Right ventricle myocardium superior (tissue), 1 donor: ENCODE data around the gene PRXL2A. TPM values are rescaled to one million over a fixed set of nuclear protein-coding genes. Genes with fewer than 3 reads are reported as not detected.
"Not testable (repeated sequence)": the region's sequence is repeated elsewhere in the genome, so short reads cannot be mapped to it uniquely, and the experiment has no call there.

Experiments used
- ATAC-seq: fragments of 200-7000 bp; cut with Tn5 transposase; one replicate; pipeline ENCODE4 v1.9.1; 2020; ENCODE audit warnings: mild to moderate bottlenecking; ENCODE audit not compliant: poor library complexity
- DNase-seq: peaks from one replicate; pipeline ENCODE4 v3.0.0-alpha.2; 2020
- intact Hi-C: fragments of 100-400 bp; cut with DNase I; formaldehyde crosslinking; loops from one replicate; pipeline ENCODE4 v1.11.2; 2022
- long read RNA-seq: library from polyadenylated mRNA; unstranded; transcript quantifications from one replicate; pipeline ENCODE4 v2.0.0, GENCODE V29; 2021
- total RNA-seq: library from RNA; stranded (reverse); fragmentation: NEBNext Ultra II Directional; extraction: Animal tissue kit (Norgen Biotek cat#: 25700); gene quantifications from one replicate; pipeline ENCODE4 v1.2.1, GENCODE V29; 2021
- donor health status: DM: no; HTN: yes; CAD: no; lungs with severe emphysema.

PRXL2A gene
- 110 TPM for total RNA-seq
- long read RNA-seq, full-length matches to known transcripts, result 188 of 209 reads
- long read RNA-seq, partial matches to known transcripts, result 0 of 209 reads
- long read RNA-seq, other reads (novel, unspliced or antisense), result 21 of 209 reads

DNA sequence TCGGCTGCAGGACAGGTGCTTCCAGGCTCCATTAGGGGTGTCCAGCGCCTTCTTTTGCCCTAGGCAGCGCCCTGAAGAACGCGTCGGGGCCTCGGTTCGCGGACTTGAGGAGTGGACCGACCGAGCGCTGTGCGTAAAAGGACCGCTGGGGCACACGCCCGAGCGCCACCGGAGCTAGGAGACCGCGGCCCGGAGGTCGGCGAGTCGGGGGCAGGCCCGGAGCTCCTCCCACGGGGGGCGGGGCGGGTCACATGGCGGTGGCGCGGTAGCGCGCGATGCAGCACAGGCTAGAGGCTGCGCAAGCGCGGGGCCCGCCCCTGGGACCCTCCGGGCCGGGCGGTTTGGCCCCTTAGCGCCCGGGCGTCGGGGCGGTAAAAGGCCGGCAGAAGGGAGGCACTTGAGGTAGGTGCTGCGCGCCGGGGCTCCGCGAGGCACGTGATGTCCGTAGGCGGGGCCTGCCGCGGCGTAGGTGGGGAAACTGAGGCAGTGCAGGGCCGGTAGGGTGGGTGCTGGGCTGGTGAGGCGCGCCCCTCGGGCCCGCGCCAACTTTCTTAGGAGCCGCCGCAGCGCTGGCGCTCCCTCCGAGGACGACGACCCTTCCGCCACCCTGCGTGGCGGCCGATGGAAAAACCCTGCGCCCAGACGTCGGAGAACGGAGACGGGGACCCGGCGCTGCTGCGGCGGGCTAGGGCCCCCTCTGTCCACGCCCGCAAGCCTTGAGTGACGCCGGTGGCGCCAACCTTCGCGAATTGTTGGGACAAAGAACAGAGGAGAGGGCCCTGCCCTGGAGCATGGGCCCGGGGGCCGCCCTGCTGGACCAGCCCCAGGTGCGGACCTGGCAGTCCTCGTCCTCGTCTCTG is at the start of gene PRXL2A:
Gene PRXL2A, plus strand, starts transcription at position 310 of the 860 bp plus-strand sequence. CDS start 11,917 bp downstream, outside the sequence.
- peak; percentile 96 for ATAC-seq
- intact Hi-C loops, result no loop called here

GRCh38 chr10:80358925-80359324 is 49.4 kb upstream of the PRXL2A start:
- ATAC-seq, intact Hi-C loops, DNase-seq: not testable (repeated sequence)

More for the DNA sequence above, at the start of gene PRXL2A:
- DNase-seq, result peak; percentile 93

GRCh38 chr10:80359644-80360043 is 48.7 kb upstream of the PRXL2A start:
- ATAC-seq, result no peak
- no peak for DNase-seq

DNA sequence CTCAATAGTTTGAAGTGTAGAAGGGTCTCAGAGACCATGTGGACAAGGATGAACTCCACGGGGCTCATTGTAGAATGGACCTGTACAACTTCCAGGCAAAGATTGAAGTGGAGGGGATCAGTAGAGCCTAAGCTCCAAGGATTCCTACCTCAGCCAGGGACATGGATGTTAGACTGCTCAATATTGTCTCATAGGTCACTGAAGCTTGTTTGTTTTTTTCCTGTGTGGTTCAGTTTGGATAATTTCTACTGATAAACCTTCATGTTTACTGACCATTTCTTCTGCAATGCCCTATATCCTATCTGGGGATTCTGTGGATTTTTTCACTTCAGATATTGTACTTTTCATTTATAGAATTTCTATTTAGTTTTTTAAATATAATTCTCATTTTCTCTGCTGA is 42.8 kb upstream of the PRXL2A start:
- intact Hi-C loops, result no loop called here
- no peak for DNase-seq

More at GRCh38 chr10:80359644-80360043, 48.7 kb upstream of the PRXL2A start:
- intact Hi-C loops, result no loop called here

GRCh38 chr10:80371467-80371866 is 36.9 kb upstream of the PRXL2A start:
- ATAC-seq (no peak), DNase-seq (no peak)
- intact Hi-C loops, result no loop called here

More for the DNA sequence above, 42.8 kb upstream of the PRXL2A start:
- no peak for ATAC-seq

DNA sequence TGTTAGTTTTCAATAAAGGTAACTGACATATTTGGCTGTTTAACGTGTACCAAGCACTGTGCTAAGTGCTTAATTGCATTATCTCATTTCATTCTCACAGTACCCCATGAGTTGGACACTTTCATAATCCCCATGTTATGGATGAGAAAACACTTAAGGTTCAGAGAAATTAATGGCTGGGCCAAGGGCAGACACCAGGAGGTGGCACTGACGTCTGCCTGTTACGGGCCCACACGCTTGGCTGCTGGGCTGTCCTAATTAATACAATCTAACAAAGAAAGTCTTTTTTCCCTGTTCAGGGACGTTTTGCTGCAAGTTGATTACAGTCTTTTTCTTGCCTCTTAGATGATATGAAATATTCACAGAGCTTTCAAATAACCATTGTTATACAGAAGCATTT is 35.7 kb upstream of the PRXL2A start:
- no peak for ATAC-seq
- intact Hi-C loops, result no loop called here
- DNase-seq, result no peak

GRCh38 chr10:80373502-80373901 is 34.8 kb upstream of the PRXL2A start:
- DNase-seq (no peak), ATAC-seq (no peak)
- intact Hi-C loops, result no loop called here

DNA sequence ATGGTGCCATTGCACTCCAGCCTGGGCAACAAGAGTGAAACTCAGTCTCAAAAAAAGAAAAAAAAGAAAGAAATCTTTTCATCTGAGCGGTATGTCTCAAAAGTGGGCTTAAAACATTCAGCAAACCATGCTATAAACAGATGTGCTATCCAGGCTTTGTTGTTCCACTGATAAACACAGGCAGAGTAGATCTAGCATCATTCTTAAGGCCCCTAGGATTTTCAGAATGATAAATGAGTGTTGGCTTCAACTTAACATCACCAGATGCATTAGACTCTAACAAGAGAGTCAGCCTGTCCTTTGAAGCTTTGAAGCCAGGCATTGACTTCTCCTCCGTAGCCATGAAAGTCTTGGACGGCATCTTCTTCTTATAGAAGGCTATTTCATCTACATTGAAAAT is 28.6 kb upstream of the PRXL2A start:
- intact Hi-C loops, result loop anchor here (5.0 kb wide), 1 partner anchor 123 kb away; no protein-coding TSS in a partner anchor
- no peak for DNase-seq
- no peak for ATAC-seq

GRCh38 chr10:80380185-80380584 is 28.2 kb upstream of the PRXL2A start:
- ATAC-seq (no peak), DNase-seq (no peak)
- intact Hi-C loops, result loop anchor here (5.0 kb wide), 1 partner anchor 122 kb away; no protein-coding TSS in a partner anchor

DNA sequence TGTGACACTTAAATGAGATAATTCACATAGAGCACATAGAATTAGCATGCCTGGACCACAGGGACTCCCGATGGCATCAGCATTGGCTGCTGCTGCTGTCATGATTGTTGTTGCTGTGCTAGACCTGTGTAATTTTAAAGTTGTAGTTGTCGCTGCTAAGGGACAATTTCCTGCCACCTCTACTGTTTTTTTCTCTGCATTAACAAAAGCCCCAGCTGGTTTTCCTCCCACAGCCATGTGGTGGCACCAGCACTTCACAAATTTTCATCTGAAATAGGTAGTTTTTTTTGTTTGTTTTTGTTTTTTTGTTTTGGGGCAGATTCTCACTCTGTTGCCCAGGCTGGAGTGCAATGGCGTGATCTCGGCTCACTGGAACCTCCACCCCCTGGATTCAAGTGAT is 25.4 kb upstream of the PRXL2A start:
- no peak for DNase-seq
- intact Hi-C loops, result loop anchor here (5.0 kb wide), 1 partner anchor 119 kb away; no protein-coding TSS in a partner anchor

DNA sequence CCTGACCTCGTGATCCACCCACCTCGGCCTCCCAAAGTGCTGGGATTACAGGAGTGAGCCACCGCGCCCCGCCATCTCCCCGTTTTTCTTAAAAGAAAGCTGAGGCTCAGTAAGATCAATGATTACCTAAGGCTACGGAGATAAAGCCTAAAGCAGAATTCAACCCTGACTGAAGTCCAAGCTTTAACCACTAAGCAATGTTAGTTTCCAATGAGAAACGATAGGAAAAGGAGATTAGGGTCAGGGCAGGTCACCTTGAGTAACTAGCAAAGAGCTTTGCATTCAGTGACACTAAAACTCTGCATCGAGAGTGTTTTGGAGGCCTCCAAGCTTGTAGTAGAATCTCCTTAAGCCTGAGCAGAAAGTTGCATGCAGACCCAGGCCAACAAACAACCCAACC is 17.6 kb upstream of the PRXL2A start:
- intact Hi-C loops, result no loop called here
- ATAC-seq (no peak), DNase-seq (no peak)

More for the DNA sequence above, 25.4 kb upstream of the PRXL2A start:
- ATAC-seq, result no peak

- ATAC-seq, result no peak
- intact Hi-C loops, result no loop called here
- DNase-seq, result no peak
Measured at GRCh38 chr10:80392250-80392649, 16.1 kb upstream of the PRXL2A start.

DNA sequence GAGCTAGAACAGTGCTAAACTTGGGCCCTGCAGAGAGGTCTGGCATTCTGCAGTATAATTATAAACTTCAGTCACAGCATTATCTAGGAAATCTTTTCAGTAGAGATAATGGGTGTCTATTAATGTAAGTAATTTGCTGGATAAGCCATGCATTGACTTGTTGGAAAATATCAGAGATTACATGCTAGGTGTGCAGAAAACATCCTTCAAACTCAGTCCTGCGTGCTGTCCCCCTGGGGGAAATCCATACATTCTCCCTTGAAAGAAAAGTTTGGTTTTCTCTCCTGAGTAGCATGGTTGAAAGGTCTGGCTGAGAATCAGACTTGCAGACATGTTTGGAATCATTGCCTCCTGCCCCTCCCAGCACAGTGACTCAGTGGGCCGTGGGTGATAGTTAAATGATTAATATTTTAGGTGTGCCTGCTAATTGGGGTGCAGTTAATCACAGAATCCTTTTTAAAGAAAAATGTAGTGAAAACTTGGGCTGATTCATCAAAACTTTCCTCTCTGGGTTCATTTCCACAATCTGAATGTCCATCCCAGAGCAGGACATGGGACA is 13.9 kb upstream of the PRXL2A start:
- intact Hi-C loops, result no loop called here
- ATAC-seq (no peak), DNase-seq (no peak)

GRCh38 chr10:80397014-80397413 is 11.3 kb upstream of the PRXL2A start:
- ATAC-seq (peak; percentile 48), DNase-seq (no peak)
- intact Hi-C loops, result no loop called here

DNA sequence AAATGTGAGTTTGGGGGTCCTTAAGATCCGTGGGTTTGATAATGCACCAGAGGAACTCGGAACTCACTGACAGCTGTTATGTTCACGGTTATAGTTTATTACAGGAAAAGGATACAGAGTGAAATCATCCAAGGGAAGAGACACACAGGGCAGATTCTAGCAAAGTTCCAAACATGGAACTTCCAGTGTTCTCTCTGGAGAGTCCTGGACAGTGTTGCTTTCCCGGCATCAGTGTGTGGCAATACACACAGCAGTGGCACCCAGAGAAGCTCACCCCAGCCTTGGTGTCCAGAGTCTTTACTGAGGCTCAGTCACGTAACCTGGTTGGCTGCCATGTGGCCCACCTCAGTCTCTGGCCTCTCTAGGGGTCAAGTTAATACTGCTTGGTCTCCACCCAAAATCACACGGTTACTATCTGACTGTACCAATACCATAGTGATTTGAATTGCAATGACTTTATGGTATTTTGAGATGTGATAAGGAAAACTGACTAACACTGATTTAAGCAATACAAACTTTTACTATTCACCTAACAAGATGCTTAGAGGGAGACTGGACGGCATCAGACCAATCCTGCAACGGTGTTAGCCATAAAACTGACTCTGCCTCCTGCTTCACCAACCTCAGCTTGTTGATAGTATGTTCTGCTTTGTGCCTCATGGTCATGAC is 8.1 kb upstream of the PRXL2A start:
- no peak for ATAC-seq
- intact Hi-C loops, result no loop called here
- no peak for DNase-seq

GRCh38 chr10:80405035-80405434 is 3.3 kb upstream of the PRXL2A start:
- ATAC-seq (no peak), DNase-seq (no peak)
- intact Hi-C loops, result no loop called here

DNA sequence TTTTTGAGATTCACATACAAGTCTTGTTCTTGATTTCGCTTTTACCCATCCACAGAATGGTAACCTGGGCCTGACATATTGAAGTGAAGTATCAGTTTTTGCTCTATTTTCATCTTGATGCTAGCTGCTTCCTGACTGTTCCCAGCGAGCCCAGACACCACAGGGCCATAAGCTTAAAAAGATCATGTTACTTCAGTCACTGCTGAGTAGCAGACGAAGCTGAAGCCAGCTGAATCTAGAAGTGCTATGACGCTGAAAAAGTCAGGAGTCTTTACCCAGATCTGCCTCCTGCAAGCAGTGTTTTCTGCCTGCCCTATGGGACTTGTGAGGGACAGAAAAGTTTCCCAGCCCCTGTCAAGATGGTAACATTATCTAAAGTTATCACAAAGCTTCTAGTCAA is 2.7 kb upstream of the PRXL2A start:
- intact Hi-C loops, result no loop called here
- DNase-seq (no peak), ATAC-seq (no peak)

DNA sequence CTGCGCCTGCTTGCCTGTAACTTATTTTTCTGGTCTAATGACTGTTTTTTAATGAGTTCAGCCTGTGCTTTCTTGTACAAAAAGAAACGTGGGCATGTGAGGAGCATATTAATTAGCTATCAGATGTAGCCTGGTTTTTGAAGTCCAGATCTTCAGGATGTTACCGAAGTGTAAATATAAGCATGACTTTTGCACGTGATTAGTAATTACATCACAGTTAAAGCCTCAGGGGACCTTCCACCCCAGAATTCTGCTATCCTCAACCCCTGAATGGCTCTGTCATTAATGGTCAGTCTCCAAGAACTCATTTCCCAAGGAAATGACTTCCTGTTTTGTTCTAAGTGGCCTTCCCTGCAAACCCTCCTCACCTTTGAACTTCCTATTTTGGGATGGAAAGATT is 2.1 kb upstream of the PRXL2A start:
- ATAC-seq (no peak), DNase-seq (no peak)
- intact Hi-C loops, result no loop called here

DNA sequence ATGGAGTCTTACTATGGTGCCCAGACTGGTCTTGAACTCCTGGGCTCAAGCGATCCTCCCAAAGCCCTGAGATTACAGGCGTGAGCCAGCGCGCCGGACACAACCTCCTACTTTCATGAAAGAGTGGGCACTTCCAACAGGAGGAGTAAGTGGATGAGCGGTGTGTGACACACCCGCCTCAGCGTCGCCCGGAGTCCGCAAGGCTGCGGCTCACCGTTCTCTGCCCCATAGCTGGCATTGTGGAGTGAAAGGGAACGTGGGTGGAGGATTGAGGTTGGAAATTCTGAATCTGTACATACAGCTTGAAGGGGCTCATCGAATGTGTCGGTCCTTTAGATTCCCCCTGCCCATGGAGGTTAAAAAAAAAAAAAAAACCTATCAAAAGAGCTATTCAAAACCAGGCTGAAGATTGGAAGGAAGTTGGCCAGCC is 524 bp upstream of the PRXL2A start:
- no peak for DNase-seq
- peak; percentile 56 for ATAC-seq
- intact Hi-C loops, result no loop called here
